ENCODE results near the gene SP100.

DNA sequence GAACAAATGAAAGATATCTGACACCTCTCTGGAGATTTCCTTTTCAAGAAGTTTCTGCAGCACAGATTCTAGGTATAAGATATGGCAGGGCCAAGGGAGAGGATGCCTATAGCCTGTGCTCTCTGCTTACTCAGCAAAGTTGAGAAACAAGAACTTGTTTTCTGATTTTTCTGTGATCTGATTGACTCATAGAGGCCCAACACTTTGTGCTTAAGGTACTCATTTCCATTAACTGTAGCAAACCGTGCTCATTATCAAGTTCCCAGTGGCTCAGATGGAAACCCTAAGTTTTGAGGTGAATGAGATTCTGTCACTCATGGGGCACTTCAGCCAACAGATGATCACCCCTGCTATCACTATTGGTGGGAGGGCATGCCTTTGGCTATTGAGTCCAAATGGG lies 124.3 kb downstream of the SP100 start:
- no peak for TF ChIP-seq HOXA9 (CRISPR knock-in tag; IDR thresholded peaks at IDR 0.05; ENCODE audit: borderline replicate concordance)
- no peak for TF ChIP-seq TEAD2 (CRISPR knock-in tag; IDR thresholded peaks at IDR 0.05)
- no peak for TF ChIP-seq ZBTB21 (CRISPR knock-in tag; IDR thresholded peaks at IDR 0.05)
- TF ChIP-seq EP300 (IDR thresholded peaks at IDR 0.05; ENCODE audit: low read depth in 2 of 2, low read length in 2 of 2) = no peak
- no peak for TF ChIP-seq EP300 (CRISPR knock-in tag; IDR thresholded peaks at IDR 0.05; ENCODE audit: borderline replicate concordance)
- no peak for TF ChIP-seq EZH2 (conservative IDR thresholded peaks at IDR 0.05; ENCODE audit: low read depth, low read length)
- no peak for TF ChIP-seq HOXD1 (CRISPR knock-in tag; IDR thresholded peaks at IDR 0.05)
- TF ChIP-seq, protein P1, sequence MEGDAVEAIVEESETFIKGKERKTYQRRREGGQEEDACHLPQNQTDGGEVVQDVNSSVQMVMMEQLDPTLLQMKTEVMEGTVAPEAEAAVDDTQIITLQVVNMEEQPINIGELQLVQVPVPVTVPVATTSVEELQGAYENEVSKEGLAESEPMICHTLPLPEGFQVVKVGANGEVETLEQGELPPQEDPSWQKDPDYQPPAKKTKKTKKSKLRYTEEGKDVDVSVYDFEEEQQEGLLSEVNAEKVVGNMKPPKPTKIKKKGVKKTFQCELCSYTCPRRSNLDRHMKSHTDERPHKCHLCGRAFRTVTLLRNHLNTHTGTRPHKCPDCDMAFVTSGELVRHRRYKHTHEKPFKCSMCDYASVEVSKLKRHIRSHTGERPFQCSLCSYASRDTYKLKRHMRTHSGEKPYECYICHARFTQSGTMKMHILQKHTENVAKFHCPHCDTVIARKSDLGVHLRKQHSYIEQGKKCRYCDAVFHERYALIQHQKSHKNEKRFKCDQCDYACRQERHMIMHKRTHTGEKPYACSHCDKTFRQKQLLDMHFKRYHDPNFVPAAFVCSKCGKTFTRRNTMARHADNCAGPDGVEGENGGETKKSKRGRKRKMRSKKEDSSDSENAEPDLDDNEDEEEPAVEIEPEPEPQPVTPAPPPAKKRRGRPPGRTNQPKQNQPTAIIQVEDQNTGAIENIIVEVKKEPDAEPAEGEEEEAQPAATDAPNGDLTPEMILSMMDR (CRISPR knock-in tag; IDR thresholded peaks at IDR 0.05) = no peak
- TF ChIP-seq, protein P2, sequence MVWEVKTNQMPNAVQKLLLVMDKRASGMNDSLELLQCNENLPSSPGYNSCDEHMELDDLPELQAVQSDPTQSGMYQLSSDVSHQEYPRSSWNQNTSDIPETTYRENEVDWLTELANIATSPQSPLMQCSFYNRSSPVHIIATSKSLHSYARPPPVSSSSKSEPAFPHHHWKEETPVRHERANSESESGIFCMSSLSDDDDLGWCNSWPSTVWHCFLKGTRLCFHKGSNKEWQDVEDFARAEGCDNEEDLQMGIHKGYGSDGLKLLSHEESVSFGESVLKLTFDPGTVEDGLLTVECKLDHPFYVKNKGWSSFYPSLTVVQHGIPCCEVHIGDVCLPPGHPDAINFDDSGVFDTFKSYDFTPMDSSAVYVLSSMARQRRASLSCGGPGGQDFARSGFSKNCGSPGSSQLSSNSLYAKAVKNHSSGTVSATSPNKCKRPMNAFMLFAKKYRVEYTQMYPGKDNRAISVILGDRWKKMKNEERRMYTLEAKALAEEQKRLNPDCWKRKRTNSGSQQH (CRISPR knock-in tag; IDR thresholded peaks at IDR 0.05; ENCODE audit: low read depth) = no peak
- TF ChIP-seq CBX2 (IDR thresholded peaks at IDR 0.05; ENCODE audit: low read depth, low read length) = no peak
- no peak for TF ChIP-seq CBX2 (CRISPR knock-in tag; IDR thresholded peaks at IDR 0.05; ENCODE audit: low read depth)
- TF ChIP-seq KDM5A (IDR thresholded peaks at IDR 0.05; ENCODE audit: borderline replicate concordance, low read length) = no peak

Data from HepG2 (cell line).